T-helper 1 cell treated with Interleukin-12 subunit alpha and Interleukin-12 subunit beta and Interleukin-4 antibody, amounts not matched to agents 30 ng/mL and 1 ng/mL, for 36 hours (primary cell): ENCODE results near the gene PLEKHN1. TPM values are rescaled to one million over a fixed set of nuclear protein-coding genes. Genes with fewer than 3 reads are reported as not detected.

Experiments used
- intact Hi-C: fragments of 100-400 bp; cut with micrococcal nuclease; formaldehyde crosslinking; loops from one replicate; pipeline ENCODE4 v1.15.1; 2024
- total RNA-seq: library from RNA; stranded (reverse); gene quantifications from 2 replicates; pipeline ENCODE4 v1.2.3, GENCODE V29; 2022

The PLEKHN1 gene
- total RNA-seq, 1 donor from 2014 or later = 2.2 TPM

DNA sequence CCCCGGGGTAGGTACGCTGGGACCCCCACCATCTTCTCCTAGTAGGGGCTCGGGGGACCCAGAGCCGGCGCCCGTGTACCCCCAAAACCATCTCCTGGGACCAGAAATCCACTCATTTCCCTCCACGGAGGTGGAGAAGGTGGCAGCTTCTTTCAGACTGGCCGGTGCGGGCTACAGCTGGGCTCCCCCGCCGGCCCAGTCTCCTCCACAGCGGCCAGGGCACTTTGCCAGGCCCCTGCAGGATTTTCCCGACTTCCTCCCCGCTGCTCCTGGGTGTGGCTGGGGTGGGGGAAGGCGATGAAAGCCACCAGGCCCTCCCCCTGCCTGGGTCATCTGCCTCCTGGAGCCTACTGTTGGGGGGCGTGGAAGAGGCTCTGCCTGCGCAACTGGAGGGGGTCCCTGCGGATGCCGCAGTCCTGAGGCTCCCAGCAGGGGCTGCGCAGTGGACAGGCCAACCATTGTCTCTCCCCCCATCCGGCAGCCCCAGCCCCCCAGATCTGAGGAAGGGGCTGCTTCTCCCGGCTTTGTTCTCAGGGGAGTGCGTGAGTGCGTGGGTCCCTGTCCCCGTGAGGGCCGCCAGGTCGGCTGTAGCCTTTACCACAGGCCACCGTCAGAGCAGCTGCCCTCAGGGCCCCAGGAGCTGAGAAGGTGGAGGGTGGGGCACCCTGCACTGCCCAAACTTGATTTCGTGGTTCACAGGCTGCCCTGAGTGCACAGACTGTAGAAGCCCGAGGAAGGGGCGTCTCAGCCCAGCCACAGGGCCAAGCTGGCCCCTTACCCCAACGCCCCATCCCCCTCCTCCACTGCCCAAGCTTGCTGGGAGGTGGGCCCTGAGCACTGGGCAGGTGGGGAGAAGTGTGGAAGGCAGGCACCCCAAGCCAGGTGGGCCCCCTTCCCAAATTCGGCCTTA, 55.0 kb downstream of the PLEKHN1 start:
- intact Hi-C loops = no loop called here

DNA sequence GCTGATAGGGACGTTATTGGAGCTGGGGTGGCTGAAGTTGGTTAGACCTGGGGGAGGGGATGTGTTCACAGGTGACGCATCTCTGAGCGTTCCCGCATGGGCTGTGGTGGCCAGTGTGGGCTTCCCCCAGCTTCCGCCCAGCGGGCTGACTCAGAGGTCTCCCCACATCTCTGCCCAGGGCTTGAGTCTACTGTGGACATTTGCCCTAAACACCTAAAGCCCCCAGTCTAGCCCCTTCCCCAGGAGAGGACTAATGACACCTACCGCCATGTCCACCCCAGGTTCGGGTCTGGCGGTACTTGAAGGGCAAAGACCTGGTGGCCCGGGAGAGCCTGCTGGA, 55.6 kb downstream of the PLEKHN1 start:
- intact Hi-C loops = no loop called here

DNA sequence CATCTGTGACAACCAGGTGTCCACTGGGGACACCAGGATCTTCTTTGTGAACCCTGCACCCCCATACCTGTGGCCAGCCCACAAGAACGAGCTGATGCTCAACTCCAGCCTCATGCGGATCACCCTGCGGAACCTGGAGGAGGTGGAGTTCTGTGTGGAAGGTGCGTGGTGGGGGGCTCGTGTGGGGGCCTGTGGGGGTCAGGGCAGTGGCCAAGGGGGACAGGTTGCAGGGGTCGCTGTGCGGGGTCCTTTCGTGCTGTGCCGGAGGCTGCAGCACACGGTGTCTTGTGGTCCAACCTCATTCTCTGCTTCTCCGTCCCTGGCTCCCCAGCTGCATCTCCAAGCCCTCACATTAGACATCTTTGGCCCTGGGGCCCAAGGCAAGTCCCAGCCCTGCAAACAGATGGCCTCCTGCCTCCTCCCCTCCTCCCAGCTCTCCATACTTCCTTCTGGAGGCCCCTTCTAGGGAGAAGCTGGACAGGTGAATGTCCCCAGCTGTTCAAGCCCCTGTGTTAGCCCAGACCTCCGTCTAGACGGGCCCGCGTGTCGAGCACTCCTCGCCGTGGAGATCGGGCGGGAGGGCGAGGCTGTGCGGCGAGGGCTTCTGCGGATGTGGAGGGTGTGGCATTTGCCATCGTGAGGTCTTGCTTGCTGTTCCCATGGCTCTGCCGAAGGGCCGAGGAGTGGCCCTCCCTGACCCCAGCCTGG, 56.2 kb downstream of the PLEKHN1 start:
- intact Hi-C loops = no loop called here

DNA sequence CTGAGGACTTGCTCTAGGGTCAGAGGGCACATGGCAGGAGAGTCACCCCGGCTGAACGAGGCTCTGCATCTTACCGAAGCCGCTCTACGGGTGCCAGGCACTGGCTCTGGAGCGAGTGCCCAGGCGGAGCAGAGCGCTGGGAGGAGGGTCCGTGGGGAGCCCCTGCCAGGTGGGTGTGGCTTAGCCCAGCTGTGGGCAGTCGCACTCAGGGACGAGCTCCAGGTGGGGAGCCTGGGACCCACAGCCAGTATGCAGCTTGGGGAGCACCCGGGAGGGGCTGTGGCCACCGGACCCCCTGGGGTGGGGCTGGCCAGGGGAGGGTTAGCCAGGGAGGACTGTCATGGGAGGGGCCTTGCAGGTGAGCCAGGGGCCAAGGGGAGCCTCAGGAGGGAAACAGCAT, 57.4 kb downstream of the PLEKHN1 start:
- intact Hi-C loops = no loop called here

DNA sequence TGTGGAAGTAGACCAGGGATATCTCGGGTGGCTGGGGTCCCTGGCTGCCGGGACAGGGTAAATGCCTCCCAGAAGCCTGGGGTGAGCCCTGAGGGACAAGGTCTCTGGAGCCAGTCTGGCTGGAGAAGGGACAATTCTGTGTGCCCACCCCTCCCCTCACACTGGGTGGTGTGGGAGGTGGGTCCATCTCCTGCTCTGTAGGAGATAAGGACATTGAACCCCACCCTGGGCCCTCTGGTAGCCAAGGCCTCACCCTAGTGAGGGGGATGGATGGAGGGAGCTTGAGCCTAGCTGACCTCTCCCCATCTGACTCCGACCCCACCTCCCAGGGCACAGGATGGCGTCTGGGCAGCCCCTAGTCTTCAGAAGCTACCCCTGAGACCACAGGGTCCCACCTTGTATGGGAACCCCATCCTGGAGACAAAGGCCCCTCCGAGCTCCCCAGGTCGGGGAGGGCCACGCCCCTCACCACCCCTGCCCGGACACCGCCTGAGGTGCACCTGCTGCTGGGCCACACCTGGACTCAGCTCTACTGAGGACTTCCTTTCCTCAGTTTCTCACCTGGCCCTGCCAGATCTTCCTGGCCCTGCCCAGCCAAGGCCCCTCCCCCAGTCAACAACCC, 58.0 kb downstream of the PLEKHN1 start:
- intact Hi-C loops = no loop called here

DNA sequence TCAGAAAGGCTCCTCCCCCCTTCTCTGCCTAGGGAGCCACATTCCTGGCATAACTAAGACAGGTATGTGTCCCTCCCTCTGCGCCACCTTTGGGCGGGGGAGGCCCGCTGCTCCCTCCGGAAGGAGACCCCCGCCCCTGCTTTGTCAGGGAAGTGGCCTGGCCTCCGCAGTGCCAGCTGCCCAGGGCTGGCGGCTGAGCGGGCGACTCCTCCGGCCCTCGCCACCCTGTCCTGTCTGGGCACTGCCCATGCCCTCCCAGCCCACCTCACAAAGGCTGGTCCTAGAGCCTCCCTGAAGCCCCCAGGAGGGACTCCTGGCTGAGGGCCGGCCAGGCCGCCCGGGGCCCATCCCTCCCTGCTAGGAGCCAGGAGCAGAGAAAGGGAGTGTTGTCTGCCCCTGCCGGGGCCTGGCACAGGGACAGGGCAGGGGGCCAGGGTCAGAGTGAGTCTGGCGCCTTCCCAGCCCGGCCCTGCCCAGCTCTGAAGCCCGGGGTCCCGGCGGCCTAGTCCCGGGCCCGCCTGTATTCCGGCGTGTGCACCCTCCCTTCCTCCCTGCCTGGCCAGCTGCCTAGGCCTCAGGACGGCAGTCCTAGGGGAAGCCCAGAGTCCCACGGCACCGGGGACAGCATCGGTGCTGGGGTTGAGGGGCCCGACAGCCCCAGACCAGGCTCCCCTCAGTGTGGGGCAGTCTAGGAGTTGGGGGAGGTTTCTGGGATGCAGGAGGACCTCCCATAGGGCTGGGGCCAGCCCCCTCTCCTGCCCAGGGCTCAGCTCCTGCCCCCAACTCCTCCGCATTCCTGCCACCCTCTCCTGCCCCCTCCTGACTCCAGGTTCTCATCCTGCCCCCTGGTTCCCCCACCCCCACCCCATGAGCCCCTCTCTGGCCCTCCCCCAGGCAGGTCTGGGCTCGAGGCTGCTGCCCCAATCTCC, 58.8 kb downstream of the PLEKHN1 start:
- intact Hi-C loops = no loop called here

Other genes starting within 250 kb of the PLEKHN1 start
- gene SAMD11, start 42.6 kb upstream of the PLEKHN1 start, total RNA-seq = not detected in 2 replicates
- 90.0 and 93.1 TPM in 2 replicates for gene NOC2L, start 7.2 kb upstream of the PLEKHN1 start, total RNA-seq
- 26.0 and 28.3 TPM in 2 replicates for gene KLHL17, start 5.9 kb upstream of the PLEKHN1 start, total RNA-seq
- gene PERM1, start 15.6 kb downstream of the PLEKHN1 start, total RNA-seq = not detected in 2 replicates
- 0.39 and 0.46 TPM in 2 replicates for gene HES4, start 33.6 kb downstream of the PLEKHN1 start, total RNA-seq
- 210 and 211 TPM in 2 replicates for gene ISG15, start 47.0 kb downstream of the PLEKHN1 start, total RNA-seq
- gene AGRN, start 53.6 kb downstream of the PLEKHN1 start, total RNA-seq = 12.7 and 12.9 TPM in 2 replicates
- not detected in 2 replicates for gene RNF223, start 107.8 kb downstream of the PLEKHN1 start, total RNA-seq
- gene C1orf159, start 149.6 kb downstream of the PLEKHN1 start, total RNA-seq = 22.9 and 23.7 TPM in 2 replicates
- gene TTLL10, start 207.4 kb downstream of the PLEKHN1 start, total RNA-seq = 1.7 and 3.7 TPM in 2 replicates
- 175 and 176 TPM in 2 replicates for gene TNFRSF18, start 240.1 kb downstream of the PLEKHN1 start, total RNA-seq
- gene TNFRSF4, start 247.7 kb downstream of the PLEKHN1 start, total RNA-seq = 406 and 418 TPM in 2 replicates